GM13977 (cell line): ENCODE measurements around the gene NPPB.
"Not testable (repeated sequence)": the region's sequence is repeated elsewhere in the genome, so short reads cannot be mapped to it uniquely, and the experiment has no call there.

Experiments used
- DNase-seq: peaks from one replicate; pipeline ENCODE4 v3.0.0; 2012; ENCODE audit warnings: low spot score
- in situ Hi-C: fragments of 300-500 bp; cut with MboI; formaldehyde crosslinking; loops from one replicate; pipeline ENCODE4 v1.12.0; 2022; ENCODE audit warnings: low sequenced_read_pairs, low pct_unique_long_range_greater_than_20kb, mixed read lengths, inconsistent platforms; ENCODE audit not compliant: unreplicated experiment
- TF ChIP-seq, protein P1 (sequence below): IDR thresholded peaks from 2 replicates; pipeline ENCODE4 v1.5.1; 2012; ENCODE audit warnings: mild to moderate bottlenecking, control low read depth; ENCODE audit not compliant: insufficient read depth; ENCODE audit errors: extremely low read depth, missing control alignments

Gene NPPB

GRCh38 chr1:11898831-11899467 lies 40.2 kb upstream of the NPPB start:
- TF ChIP-seq, protein P1, sequence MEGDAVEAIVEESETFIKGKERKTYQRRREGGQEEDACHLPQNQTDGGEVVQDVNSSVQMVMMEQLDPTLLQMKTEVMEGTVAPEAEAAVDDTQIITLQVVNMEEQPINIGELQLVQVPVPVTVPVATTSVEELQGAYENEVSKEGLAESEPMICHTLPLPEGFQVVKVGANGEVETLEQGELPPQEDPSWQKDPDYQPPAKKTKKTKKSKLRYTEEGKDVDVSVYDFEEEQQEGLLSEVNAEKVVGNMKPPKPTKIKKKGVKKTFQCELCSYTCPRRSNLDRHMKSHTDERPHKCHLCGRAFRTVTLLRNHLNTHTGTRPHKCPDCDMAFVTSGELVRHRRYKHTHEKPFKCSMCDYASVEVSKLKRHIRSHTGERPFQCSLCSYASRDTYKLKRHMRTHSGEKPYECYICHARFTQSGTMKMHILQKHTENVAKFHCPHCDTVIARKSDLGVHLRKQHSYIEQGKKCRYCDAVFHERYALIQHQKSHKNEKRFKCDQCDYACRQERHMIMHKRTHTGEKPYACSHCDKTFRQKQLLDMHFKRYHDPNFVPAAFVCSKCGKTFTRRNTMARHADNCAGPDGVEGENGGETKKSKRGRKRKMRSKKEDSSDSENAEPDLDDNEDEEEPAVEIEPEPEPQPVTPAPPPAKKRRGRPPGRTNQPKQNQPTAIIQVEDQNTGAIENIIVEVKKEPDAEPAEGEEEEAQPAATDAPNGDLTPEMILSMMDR: no peak
- DNase-seq: no peak
- in situ Hi-C loops: loop anchor here (10.0 kb wide), 1 partner anchor 54 kb away; the partner anchor contains the start of gene NPPA

DNA sequence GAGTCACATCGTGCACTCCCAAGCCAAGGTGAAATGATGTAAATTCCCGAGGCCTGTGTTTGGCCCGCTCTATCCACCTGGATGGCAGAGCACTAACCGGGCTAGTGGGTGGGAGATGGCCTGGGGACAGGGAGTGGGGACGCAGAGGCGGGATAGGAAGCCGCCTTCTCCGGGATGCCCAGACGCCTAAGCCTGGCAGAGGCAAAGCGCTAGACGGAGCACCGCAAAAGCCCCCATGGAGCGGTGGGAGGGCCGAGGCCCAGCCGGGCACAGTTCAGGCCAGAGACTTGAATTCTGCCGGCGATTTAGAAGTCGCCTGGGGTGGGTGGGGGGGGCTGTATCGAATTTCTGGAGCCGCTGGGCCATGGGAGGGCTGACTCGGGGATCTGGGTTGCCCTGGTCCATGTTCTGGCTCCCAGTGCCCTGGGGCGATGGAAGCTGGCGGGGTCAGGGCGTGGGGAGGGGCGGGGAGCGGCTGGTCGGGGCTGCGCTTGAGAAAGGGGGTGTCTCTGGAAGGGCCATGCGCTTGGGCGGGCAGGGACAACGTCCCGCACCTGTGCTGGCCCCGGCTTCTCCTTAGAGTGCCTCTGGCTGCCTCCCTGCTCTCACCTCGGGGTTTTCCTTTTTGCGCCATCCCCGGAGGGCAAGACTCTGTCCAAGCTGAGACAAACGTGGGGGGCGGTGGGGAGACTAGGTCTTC lies 39.5 kb upstream of the NPPB start:
- DNase-seq: no peak
- TF ChIP-seq, protein P1: no peak
- in situ Hi-C loops: loop anchor here (10.0 kb wide), 1 partner anchor 53 kb away; the partner anchor contains the start of gene NPPA

GRCh38 chr1:11894501-11894900 lies 35.8 kb upstream of the NPPB start:
- not testable (repeated sequence) for DNase-seq
- in situ Hi-C loops: loop anchor here (10.0 kb wide), 1 partner anchor 50 kb away; the partner anchor contains the start of gene NPPA

DNA sequence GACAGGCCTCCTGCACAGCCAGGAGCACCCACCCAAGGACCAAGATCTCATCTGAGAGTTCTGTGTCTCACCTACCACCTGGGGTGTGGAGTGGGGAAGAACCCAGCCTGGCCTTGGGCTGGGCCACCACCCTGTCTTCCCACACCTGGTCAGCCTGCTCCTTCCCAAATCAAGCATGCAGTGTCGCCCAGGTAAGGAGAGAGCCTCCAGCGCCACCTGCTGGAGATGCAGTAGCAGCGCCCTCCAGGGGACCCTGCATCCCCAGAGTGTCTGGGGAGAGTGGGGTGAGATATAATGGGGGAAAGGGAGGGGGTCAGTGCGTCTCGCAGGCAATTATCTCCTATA lies 35.1 kb upstream of the NPPB start:
- in situ Hi-C loops: loop anchor here (10.0 kb wide), 1 partner anchor 49 kb away; the partner anchor contains the start of gene NPPA
- TF ChIP-seq, protein P1: peak; percentile 97
- peak; percentile 89 for DNase-seq

- TF ChIP-seq, protein P1: no peak
- in situ Hi-C loops: loop anchor here (10.0 kb wide), 1 partner anchor 47 kb away; the partner anchor contains the start of gene NPPA
- no peak for DNase-seq
Measured at GRCh38 chr1:11891433-11892186, 32.9 kb upstream of the NPPB start.

DNA sequence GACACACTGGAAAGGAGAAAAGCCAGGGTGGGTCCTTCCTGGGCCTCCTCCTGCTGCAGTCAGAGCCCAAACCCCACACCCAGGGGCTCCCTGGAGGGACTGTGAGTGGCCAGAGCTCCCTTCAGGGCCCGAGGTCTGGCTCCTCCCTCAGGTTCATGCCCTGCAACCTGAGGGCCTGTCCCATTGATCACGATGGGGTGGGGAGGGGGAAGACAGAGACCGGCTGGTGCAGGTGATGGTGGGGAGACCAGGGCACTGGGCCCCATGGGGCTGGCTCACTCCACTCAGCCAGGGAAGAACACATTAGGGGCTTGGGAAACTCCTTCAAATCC lies 30.1 kb upstream of the NPPB start:
- TF ChIP-seq, protein P1: no peak
- DNase-seq: no peak
- in situ Hi-C loops: no loop called here
